Endometrium (tissue), 2 donors: ENCODE data around the gene IFFO2.

Experiments used
- FAIRE-seq: peaks from 2 replicates; lab custom pipeline; 2012; peaks lifted over from hg19 to GRCh38; lab: Jason Lieb, UNC
- donor health status: control.
- donor health status: control.

Gene IFFO2

GRCh38 chr1:18919197-18919905, 37.1 kb downstream of the IFFO2 start:
- FAIRE-seq = no peak

GRCh38 chr1:18918417-18918816, 38.1 kb downstream of the IFFO2 start:
- FAIRE-seq = no peak

- FAIRE-seq = no peak
Measured at GRCh38 chr1:18917071-18917799, 39.2 kb downstream of the IFFO2 start.

- FAIRE-seq = no peak
Measured at GRCh38 chr1:18915341-18915740, 41.1 kb downstream of the IFFO2 start.

GRCh38 chr1:18913065-18913835, 43.2 kb downstream of the IFFO2 start:
- FAIRE-seq = no peak

GRCh38 chr1:18912550-18912949, 43.9 kb downstream of the IFFO2 start:
- no peak for FAIRE-seq

GRCh38 chr1:18908911-18909771, 47.3 kb downstream of the IFFO2 start:
- FAIRE-seq = no peak

GRCh38 chr1:18907917-18908845, 48.3 kb downstream of the IFFO2 start:
- FAIRE-seq = no peak

- FAIRE-seq = no peak
Measured at GRCh38 chr1:18907021-18907916, 49.2 kb downstream of the IFFO2 start.

GRCh38 chr1:18903291-18903756, 53.2 kb downstream of the IFFO2 start:
- FAIRE-seq = no peak

- FAIRE-seq = peak; percentile 95
Measured at GRCh38 chr1:18902523-18903290, 53.8 kb downstream of the IFFO2 start, which contains the start of gene ALDH4A1. ALDH4A1 (minus strand) TSS chr1:18902555; CDS start chr1:18902523, 32 bp downstream.

GRCh38 chr1:18901952-18902522, 54.4 kb downstream of the IFFO2 start:
- FAIRE-seq = no peak

GRCh38 chr1:18901147-18901951, 55.1 kb downstream of the IFFO2 start:
- no peak for FAIRE-seq

GRCh38 chr1:18900303-18900841, 56.1 kb downstream of the IFFO2 start:
- no peak for FAIRE-seq

GRCh38 chr1:18899363-18900049, 57.0 kb downstream of the IFFO2 start:
- no peak for FAIRE-seq

- no peak for FAIRE-seq
Measured at GRCh38 chr1:18898567-18898966, 57.9 kb downstream of the IFFO2 start.

- no peak for FAIRE-seq
Measured at GRCh38 chr1:18895317-18895716, 61.2 kb downstream of the IFFO2 start.
